ENCODE measurements around the gene DENND2A.
"Not testable (repeated sequence)": the region's sequence is repeated elsewhere in the genome, so short reads cannot be mapped to it uniquely, and the experiment has no call there.

Gene DENND2A

DNA sequence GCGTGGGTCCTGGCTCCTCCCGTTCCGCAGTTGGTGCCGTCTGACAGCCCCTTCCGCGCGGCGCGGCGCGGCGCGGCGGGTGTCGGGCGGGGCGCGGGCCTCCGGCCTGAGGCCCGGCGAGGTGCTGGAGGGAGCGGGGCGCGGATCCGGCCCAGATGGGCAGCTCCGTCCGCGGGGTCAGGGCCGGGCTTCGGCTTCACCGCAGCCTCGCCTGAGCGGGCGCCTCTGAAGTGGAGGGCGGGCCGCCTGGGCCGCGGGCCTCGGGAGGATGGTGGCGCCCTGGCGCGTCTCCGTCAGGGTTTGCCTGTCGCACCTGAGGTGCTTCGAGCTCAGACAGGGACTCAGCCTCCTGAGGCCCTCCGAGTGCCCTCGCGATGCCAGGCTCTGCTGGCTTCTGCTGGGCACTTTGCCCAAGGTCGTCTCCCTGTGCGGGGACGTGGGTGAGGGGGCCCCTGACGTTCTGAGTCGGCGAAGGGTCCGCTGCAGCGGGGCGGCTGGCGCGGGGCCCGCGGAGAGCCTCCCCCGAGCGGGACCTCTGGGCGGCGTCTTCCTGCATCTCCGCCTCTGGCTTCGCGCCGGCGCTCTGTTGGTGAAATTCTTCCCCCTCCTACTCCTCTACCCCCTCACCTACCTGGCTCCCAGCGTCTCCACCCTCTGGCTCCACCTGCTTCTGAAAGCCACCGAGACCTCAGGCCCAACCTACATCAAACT is 32.6 kb upstream of the DENND2A start:
- peak; percentile 70 for DNase-seq (ENCODE audit: low spot score)

DNA sequence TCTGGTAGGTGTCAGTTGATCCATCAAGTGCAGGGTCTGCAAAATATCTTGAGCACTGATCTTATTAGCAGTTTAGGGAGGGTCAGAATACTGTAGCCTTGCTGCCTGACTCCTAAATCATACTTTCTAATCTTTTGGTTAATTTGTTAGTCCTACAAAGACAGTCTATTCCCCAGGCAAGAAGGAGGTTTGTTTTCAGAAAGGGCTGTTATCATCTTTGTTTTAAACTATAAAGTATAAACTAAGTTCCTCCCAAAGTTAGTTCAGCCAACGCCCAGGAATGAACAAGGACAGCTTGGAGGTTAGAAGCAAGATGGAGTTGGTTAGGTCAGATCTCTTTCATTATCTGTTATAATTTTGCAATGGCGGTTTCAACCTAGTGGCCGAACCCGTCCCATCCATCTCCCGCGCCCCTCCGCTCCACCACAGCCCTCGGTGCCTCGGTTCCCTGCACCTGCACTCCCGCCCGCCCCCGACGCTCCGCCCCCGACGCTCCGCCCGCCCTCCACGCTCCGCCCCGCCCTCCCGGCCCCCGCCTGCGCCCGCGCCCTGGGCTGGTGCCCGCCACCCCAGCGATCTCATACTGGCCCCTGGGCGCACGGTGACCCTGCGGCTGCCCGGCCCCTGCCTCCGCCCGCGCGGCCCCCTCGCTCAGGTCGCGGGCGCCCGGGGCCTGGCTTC is 31.9 kb upstream of the DENND2A start, which contains the start of gene ADCK2:
Gene ADCK2 (plus strand): TSS at position 564 of the 681 bp plus-strand sequence. CDS start 386 bp downstream, outside the sequence.
- DNase-seq (ENCODE audit: low spot score) = peak; percentile 84

- DNase-seq (ENCODE audit: low spot score) = no peak
These were observed 31.4 kb upstream of the DENND2A start for GRCh38 chr7:140671966-140672365.

GRCh38 chr7:140670343-140670935 is 29.8 kb upstream of the DENND2A start:
- DNase-seq (ENCODE audit: low spot score) = no peak

GRCh38 chr7:140669862-140670261 is 29.2 kb upstream of the DENND2A start:
- DNase-seq (ENCODE audit: low spot score) = not testable (repeated sequence)

DNA sequence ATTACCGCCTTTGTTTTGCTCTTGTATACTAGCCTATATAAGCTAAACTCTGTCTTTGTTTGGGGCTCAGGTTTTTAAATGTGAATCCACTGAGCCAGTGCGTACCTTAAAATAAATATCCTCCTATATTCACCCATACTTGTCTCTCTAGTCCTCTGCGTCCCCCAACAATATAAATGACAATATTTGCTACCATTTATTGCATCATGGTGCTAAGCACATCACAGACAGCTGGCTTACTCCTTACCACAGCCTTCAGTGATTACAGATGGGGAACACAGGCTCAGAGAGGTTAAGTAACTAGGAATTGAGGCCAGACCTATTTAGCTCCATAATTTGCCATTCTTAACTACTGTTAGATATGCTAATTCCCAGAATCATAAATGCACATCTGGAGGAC is 28.7 kb upstream of the DENND2A start:
- DNase-seq (ENCODE audit: low spot score) = no peak

- DNase-seq (ENCODE audit: low spot score) = no peak
These were observed 28.0 kb upstream of the DENND2A start for GRCh38 chr7:140668641-140669040.

GRCh38 chr7:140667476-140667875 is 26.9 kb upstream of the DENND2A start:
- DNase-seq (ENCODE audit: low spot score) = no peak

DNA sequence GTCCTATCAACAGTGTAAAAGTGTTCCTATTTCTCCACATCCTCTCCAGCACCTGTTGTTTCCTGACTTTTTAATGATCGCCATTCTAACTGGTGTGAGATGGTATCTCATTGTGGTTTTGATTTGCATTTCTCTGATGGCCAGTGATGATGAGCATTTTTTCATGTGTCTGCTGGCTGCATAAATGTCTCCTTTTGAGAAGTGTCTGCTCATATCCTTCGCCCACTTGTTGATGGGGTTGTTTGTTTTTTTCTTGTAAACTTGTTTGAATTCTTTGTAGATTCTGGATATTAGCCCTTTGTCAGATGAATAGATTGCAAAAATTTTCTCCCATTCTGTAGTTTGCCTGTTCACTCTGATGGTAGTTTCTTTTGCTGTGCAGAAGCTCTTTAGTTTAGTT is 22.3 kb upstream of the DENND2A start:
- DNase-seq (ENCODE audit: low spot score) = not testable (repeated sequence)

DNA sequence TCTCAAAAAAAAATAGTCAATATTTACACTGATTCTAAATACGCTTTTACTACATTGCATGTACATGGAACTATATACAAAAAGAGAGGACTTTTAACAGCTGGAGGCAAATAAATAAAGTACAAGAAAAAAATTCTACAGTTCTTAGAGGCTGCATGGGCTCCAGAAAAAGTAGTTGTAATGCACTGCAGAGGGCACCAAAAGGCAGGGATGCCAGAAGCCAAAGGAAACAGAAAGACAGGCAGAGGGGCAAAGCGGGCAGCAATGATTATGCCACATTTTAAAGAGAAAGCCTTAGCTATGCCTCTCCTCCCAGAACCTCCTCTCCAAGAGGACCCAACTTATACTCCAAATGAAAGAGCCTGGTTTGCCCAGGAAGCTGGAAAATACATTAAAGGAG is 20.5 kb upstream of the DENND2A start:
- peak; percentile 31 for DNase-seq (ENCODE audit: low spot score)

- DNase-seq (ENCODE audit: low spot score) = no peak
These were observed 19.2 kb upstream of the DENND2A start for GRCh38 chr7:140659856-140660255.

GRCh38 chr7:140657891-140658290 is 17.3 kb upstream of the DENND2A start:
- DNase-seq (ENCODE audit: low spot score) = no peak

DNA sequence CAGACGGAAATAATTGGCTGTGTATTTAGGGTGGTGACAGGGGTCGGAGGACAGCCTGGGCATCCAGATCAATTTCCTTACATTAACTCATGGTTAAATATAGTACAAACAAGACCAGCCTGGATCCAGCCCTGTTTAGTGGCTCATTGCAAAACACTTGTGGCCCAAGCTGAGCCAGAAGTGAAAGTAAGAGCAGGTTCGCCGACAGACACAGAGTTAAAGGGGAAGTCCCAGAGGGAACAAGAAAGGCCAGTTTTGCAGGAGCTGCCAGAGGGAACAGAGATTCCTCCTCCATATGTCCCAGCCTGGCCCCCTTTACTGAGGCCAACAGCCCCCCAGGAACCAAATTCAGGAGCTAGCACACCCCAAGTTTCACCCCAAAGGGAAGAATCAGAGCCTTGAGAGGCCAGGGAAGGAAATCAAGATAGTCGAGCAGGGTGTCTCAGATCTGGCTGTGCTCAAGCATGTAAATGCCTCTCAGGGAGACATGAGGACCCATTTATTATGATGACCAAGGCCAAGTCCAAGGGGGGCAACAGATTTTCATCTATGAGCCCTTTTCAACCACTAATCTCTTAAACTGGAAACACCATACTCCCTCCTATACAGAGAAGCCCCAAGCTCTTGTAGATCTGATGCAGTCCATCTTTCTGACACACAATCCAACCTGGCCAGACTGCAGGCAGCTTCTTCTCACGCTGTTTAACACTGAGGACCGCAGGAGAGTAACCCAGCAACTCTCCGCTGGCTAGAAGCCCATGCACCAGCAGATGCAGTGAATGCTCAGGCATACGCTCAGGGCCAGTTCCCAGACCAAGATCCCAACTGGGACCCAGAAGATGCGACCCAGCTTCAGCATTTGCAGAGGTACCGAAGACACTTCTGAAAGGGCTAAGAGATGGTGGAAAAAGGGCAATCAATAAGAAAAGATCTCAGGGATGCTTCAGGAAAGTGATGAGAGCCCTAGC is 16.2 kb upstream of the DENND2A start:
- DNase-seq (ENCODE audit: low spot score) = peak; percentile 72

GRCh38 chr7:140655511-140656408 is 15.1 kb upstream of the DENND2A start:
- DNase-seq (ENCODE audit: low spot score) = no peak

DNA sequence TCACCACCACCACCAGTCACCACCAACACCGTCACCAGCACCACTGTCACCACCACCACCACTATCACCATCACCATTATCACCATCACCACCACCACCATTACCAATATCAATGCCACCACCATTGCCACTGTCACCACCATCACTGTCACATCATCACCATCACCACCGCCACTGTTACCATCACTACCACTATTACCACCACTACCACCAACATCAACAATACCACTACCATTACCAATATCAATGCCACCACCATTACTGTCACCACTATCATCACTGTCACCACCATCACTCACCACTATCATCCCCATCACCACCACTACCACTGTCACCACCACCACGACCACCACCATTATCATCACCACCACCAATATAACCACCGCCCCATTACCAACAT is 14.0 kb upstream of the DENND2A start:
- DNase-seq (ENCODE audit: low spot score) = no peak

GRCh38 chr7:140654109-140654387 is 13.4 kb upstream of the DENND2A start:
- no peak for DNase-seq (ENCODE audit: low spot score)

- DNase-seq (ENCODE audit: low spot score) = peak; percentile 72
These were observed 12.9 kb upstream of the DENND2A start for GRCh38 chr7:140653319-140654108.

- DNase-seq (ENCODE audit: low spot score) = no peak
These were observed 9.8 kb upstream of the DENND2A start for GRCh38 chr7:140650367-140650766.

DNA sequence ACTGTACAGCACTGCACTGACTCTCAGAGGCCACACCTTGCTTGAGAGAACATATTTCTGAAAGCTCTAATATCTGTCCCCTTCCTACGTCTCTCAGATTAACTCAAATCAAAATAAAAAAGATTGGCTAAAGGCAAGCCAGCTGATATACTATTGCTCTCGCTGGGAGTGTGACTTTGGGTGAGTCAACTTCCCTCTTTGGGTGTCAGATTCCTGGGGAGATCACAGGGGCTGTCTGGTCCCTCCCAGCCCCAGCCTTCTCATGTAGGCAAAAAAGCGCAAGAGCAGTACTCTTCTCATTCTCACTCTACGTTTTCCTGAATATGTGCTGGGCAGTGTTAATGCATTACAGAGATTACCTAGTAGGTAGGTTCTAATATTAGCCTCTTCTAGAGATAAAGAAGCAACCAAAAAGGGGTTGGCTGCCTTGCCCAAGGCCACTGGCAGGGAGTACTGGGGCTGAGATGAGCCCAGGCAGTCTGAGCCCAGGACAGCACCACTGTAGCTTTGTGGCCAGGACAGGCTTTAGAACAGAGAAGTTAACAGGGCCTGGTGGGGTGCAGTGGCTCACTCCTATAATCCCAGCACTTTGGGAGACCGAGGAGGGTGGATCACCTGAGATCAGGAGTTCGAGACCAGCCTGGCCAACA is 9.1 kb upstream of the DENND2A start:
- no peak for DNase-seq (ENCODE audit: low spot score)
